Measurements from ENCODE around the gene APOC4. TPM values are rescaled to one million over a fixed set of nuclear protein-coding genes. Genes with fewer than 3 reads are reported as not detected.
"Not testable (repeated sequence)": the region's sequence is repeated elsewhere in the genome, so short reads cannot be mapped to it uniquely, and the experiment has no call there.

Gene APOC4
- polyA plus RNA-seq, 1 donor: not detected

DNA sequence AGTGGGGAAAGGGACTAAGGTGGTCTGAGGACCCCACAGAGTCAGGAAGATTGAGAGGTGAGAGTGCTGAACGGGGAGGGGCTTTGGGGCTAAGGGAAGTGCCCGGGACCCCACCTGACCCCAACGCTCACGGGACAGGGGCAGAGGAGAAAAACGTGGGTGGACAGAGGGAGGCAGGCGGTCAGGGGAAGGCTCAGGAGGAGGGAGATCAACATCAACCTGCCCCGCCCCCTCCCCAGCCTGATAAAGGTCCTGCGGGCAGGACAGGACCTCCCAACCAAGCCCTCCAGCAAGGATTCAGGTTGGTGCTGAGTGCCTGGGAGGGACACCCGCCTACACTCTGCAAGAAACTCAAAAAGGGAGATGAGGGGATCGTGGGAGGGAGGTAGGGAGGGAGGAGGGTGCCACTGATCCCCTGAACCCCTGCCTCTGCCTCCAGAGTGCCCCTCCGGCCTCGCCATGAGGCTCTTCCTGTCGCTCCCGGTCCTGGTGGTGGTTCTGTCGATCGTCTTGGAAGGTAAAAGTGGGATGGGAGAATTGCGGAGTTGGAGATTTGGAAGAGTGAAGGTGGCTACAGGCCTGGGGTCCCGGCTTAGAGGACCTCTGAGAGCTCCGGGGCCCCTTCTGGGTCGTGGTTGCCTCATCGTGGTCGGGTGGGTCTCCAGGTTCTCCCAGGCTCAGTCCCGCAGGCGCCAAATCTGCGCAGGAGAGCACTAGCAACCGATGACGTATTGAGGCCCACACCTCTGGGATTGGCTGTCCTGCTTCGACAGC is 27.4 kb upstream of the APOC4 start, which contains the start of gene APOC1:
Gene APOC1, plus strand, starts transcription at position 176 of the 774 bp plus-strand sequence. Its CDS starts 284 bp downstream, at position 460.
- peak; percentile 92 for DNase-seq

DNA sequence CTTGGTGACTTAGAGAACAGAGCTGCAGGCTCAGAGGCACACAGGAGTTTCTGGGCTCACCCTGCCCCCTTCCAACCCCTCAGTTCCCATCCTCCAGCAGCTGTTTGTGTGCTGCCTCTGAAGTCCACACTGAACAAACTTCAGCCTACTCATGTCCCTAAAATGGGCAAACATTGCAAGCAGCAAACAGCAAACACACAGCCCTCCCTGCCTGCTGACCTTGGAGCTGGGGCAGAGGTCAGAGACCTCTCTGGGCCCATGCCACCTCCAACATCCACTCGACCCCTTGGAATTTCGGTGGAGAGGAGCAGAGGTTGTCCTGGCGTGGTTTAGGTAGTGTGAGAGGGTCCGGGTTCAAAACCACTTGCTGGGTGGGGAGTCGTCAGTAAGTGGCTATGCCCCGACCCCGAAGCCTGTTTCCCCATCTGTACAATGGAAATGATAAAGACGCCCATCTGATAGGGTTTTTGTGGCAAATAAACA is 17.8 kb upstream of the APOC4 start:
- no peak for DNase-seq

DNA sequence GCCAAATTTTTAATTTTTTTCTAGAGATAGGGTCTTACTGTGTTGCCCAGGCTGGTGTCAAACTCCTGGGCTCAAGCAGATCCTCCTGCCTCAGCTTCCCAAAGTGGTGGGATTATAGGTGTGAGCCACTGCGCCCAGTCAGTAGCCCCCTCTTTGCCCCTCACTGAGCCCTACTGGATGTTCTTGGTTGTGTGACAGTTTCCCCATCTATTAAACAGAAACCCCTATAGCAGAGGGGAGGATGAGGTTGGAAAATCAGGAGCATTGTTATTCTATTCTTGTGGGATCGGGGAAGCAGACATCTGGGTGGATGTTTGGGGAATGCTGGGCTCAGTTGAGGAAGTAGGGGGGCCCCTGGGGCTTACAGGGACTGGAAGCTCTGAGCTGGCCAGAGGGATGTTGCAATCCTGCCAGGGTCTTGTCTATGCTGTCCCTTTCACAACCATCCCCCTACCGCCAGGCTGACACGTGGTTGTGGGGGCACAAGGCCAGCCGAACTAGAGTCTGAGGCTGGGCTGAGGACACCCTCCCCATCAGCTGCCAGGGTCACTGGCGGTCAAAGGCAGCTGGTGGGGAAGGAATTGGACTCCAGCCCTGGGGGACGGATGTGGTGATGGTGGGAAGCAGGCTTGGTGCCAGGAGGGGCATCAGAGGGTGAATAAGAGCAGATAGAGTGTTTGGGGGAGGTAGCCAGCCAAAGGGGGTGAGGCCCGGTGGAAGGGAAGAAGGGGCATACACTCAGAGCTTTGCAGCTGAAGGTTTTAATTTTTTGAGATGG is 16.7 kb upstream of the APOC4 start:
- DNase-seq: no peak

DNA sequence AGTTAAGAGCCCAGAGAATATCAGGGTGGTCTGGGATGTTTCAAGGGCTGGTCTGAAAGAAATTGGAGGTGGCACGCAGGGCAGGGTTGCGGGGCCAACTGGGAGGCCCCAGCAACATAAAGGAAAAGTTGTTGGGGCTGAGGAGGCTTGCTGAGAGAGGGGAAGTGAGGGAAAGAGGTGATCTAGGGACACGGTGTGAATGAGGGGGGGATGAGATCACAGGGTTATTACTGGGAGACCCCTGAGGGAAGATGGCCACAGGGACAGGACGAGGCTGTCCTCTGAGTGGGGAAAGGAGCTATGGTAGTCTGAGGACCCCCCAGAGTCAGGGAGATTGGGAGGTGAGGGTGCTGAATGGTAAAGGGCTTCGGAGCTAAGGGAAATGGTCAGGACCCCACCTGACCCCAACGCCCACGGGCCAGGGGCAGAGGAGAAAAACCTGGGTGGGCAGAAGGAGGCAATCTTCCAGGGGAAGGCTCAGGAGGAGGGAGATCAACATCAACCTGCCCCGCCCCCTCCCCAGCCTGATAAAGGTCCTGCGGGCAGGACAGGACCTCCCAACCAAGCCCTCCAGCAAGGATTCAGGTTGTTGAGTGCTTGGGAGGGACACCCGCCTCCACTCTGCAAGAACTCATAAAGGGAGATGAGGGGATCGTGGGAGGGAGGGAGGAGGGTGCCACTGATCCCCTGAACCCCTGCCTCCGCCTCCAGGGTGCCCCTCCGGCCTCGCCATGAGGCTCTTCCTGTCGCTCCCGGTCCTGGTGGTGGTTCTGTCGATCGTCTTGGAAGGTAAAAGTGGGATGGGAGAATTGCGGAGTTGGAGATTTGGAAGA is 15.6 kb upstream of the APOC4 start:
- DNase-seq: not testable (repeated sequence)

DNA sequence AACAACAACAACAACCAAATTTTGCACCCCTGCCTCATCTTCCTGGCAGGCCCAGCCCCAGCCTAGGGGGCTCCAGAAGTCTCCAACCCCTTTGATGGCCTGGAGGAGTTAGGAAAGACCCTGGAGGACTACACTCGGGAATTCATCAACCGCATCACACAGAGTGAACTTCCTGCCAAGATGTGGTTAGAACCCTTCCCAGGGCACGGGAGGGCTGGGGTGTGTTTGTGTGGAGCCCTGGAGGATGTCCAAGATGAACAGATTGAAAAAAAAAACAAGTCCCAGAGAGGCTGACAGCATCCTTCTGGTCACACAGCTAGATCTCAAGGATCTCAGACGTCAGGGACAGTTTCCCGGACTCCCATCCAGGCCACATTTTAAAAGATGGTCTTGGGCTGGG is 14.3 kb upstream of the APOC4 start:
- DNase-seq: no peak

DNA sequence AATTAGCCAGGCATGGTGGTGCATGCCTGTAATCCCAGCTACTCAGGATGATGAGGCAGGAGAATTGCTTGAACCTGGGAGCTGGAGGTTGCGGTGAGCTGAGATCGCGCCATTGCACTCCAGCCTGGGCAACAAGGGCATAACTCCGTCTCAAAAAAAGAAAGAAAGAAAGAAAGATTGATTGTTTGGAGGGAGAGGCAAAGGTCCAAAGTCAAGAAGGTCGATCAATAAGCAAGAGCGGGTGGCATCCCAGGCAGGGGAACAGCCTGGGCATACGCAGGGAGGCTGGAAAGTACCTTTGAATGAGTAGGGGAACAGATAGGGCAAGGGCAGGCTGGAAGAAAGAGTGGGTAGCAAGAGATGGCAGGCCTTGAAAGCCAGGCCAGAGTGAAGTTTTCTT is 11.9 kb upstream of the APOC4 start:
- no peak for DNase-seq

DNA sequence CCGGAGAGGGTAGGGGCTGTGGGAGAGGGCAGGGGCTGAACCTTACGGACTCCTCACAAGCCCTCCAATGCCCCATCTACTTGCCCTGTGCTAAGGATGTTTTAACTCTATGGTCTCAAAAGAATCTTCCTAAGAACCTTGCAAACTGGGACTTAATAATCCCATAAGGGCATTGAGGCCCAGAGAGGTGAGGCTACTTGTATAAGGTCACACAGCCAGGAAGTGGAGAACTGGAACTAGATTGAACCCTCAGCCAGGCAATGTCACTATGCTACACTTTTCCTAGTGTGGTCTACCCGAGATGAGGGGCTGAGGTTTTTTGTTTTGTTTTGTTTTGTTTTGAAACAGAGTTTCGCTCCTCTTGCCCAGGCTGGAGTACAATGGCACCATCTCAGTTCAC is 10.5 kb upstream of the APOC4 start:
- no peak for DNase-seq

DNA sequence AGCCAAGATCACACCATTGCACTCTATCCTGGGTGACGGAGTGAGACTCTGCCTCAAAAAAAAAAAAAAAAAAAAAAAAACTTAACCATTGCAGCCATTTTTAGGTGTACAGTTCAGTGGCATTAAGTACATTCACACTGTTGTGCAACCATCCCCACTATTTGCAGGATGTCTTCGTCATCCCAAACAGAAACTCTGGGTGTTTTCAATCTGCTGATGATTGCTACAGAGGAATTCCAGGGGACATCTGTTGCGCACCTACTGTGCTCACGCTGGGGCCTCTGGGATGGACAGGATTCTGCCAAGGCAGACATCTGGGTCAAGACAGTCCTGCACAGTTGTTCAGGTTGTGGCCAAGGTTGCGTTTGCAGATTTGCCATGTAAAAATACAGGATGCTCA is 2.4 kb upstream of the APOC4 start:
- DNase-seq: no peak

DNA sequence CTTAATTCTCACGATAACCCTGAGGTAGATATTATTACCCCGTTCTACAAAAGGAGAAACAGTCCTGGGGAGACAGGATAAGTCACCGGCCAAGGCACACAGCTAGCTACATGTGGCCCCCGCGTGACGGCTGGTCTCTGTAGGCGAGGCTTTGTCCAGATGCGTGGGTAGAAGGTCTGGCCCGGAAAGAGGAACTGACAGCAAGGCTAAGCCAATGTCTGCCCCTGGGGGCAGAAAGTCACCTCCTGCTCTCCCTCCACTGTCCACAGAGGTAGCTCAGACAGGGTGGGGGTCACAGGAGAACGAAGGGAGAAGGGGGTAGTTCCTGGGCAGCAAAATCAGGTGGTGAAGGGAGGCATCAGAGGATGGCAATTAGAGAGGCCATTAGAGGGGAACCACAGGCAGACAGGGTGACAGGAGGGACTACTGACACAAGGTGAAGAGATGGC is 1.8 kb downstream of the APOC4 start:
- no peak for DNase-seq

DNA sequence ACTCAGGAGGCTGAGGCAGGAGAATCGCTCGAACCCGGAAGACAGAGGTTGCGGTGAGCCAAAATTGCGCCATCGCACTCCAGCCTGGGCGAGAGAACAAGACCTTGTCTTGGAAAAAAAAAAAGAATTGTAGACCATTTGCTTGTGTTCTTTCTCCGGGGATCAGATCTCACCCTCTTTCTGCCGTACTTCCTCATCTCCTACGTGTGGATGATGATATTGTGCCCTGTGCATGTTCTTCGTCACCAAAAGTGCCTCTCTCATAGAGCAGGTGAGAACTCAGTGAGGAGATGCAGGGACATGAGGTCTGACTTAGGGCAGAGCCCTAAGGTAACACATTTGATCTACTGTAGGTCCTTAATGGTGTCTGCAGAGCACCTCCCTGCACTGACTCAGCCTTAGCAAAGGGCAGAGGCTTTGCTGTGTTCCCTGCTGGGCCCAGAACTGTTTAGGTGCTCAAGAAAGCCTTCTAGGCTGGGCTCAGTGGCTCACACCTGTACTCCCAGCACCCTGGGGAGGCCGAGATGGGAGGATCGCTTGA is 5.1 kb downstream of the APOC4 start:
- no peak for DNase-seq

DNA sequence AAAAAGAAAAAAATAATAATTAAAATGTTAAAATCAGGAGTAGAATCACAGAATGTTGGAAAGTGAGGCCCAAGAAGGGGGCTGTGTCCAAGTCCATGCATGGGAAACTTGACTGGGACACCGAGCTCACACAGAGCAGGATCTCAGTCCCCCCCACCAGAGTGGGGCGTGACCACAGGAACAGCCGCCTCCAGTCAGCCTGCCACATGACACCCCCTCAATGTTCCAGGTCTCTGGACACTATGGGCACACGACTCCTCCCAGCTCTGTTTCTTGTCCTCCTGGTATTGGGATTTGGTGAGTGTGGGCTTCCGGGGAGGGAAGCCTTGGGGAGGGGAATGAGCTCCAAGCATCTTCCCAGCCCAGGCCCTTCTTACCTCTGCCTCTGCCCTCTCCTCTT is 6.2 kb downstream of the APOC4 start:
- DNase-seq: no peak

DNA sequence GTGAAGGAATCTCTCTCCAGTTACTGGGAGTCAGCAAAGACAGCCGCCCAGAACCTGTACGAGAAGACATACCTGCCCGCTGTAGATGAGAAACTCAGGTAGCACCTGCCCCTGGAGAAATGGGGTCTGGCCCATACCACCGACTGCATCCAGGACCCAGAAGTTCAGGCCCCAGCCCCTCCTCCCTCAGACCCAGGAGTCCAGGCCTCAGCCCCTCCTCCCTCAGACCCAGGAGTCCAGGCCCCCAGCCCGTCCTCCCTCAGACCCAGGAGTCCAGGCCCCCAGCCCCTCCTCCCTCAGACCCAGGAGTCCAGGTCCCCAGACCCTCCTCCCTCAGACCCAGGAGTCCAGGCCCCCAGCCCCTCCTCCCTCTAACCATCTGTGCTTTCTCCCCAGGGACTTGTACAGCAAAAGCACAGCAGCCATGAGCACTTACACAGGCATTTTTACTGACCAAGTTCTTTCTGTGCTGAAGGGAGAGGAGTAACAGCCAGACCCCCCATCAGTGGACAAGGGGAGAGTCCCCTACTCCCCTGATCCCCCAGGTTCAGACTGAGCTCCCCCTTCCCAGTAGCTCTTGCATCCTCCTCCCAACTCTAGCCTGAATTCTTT is 6.8 kb downstream of the APOC4 start:
- DNase-seq: no peak

DNA sequence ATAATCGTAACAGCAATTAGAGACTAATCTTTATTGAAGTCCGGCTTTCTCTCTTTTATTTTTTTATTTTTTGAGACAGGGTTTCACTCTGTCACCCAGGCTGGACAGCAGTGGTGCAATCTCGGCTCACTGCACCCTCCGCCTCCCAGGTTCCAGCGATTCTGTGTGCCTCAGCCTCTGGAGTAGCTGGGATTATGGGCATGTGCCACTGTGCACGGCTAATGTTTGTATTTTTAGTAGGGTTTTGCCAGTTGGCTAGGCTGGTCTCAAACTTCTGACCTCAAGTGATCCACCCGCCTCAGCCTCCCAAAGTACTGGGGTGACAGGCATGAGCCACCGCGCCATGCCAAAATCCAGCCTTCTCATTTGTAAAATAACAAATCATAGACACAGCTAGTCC is 7.5 kb downstream of the APOC4 start:
- no peak for DNase-seq

DNA sequence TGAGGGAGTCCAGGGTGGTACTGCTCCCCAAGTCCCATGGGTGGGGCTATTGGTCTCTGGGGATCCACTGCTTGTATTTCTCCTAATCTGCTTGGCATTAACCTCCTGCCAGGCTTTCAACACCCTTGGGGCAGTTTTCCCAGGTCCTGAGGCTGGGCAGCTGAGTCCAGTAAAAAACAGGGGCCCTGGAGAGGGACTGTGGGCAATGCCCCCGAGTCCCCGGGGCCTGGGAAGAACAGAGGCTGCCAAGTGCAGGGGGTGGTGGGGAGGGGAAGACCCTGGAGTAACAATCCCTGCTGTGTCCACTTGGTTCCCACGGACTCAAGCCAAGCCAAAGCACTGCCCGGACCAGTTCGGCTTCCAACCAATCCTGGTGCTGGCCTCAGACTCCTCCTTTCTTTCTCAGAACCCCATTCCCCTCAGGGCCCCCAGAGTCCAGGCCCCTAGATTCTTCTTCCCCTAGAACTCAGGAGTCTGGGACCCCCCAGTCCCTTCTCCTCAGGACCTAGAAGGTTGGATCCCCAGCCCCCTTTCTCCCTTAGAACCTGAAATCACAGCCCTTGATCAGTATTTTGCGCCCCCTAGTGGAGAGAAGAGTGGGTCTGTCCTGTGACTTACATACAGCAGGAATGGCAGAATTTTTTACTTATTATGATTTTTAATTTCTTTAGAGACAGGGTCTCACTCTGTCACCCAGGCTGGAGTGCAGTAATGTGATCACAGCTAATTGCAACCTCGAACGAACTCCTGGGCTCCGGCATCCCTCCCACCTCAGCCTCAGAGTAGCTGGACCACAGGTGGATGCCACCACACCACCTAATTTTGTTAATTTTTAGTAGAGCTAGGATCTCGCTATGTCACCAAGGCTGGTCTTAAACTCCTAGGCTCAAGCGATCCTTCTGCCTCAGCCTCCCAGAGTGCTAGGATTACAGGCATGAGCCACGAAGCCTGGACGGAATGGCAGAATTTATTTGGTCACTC is 9.4 kb downstream of the APOC4 start:
- DNase-seq: peak; percentile 75

DNA sequence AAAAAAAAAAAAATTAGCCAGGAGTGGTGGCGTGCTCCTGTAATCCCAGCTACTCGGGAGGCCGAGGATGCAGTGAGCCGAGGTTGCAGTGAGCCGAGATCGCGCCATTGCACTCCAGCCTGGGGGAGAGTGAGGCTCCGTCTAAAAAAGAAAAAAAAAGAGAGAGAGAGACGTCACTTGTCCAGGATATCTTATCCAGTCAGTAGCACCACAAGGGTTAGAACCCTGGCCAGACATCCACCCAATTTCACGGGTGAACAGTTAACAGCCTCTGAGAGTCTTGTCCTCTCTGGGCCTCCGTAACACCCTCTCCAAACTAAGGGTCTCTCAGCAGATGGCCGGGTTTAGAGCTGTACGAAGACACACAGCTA is 12.2 kb downstream of the APOC4 start:
- no peak for DNase-seq

DNA sequence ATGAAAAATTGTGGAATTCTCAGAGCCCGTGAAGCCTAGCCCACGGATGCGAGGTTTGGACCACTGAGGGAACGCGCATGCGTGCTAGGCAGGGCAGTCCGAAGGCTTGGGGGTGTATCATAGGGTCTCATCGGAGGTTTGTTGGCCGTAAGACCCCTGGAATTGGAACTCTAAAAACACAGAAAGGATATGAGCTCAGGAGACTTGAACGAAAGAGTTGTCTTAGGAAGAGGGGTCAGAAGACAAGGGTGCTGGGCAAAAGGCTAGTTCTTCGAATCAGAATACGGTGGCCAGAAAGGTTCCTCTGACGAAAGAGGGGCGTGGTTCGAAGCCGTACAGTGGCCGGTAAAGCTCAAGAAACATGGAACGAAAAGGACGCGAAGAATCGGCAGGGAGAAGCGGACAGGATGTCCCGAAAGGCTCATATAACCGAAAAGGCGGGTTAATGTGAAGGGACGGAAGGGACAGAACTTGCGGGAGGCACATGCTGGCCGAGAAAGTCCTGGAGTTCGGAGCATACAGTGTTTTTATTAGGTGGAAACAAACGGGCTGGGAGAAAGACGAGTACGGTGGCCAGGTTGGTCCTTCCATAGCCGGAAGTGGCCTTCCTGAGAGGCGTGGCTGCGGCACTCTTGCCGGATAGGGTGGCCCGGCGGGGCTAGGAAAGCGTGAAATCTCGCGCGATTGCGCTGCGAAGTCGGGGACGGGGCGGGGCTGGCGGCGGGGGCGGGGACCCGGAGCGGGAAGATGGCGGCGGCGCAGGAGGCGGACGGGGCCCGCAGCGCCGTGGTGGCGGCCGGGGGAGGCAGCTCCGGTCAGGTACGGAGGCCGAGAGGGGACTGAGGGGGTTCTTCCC is 12.8 kb downstream of the APOC4 start, which contains the start of gene CLPTM1:
Gene CLPTM1, plus strand, starts transcription at position 732 of the 856 bp plus-strand sequence. Its CDS starts 16 bp downstream, at position 748.
- DNase-seq: peak; percentile 96

DNA sequence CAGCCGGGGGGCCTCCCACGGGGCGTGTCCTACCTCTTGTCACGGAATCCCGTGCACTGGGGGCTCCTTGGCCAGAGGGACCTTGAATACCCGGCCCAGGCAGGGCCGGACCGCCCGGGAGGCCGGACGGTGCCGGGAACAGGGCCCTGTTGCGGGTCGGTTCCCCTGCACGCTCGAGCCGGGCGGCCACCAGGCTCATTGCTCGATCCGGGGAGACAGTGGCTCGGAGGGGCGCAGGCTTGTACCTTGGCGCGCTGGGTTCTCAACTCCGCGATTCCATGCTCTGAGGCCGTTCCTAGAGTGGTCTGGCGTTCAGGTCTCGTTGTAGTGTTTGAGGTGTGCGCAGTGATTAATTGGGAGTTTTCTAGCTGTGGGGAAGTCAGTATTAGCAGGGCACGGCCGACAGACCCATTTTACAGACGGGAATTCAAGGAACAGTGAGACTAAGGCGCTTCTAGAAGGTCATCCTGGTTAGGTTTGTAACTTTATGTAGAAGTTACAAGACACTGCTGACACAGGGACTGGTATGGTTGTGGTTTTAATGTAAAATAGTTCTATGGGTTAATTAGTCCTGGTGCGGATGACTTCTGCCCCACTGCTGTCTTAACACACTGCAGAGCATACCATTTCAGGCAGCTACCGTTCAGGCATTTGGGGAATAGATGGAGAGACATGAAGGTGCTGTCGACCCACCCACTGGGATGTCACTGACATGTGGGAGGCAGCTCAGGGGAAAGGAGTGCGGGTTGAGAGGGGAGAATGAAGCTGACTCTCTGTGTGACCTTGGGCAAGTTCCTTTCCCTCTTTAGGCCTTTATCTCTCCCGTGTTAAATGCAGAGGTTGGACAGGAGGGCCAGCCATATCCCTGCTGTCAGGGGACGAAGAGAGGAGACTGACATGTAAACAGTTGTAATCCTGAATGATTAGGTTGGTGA is 13.7 kb downstream of the APOC4 start:
- DNase-seq: no peak

DNA sequence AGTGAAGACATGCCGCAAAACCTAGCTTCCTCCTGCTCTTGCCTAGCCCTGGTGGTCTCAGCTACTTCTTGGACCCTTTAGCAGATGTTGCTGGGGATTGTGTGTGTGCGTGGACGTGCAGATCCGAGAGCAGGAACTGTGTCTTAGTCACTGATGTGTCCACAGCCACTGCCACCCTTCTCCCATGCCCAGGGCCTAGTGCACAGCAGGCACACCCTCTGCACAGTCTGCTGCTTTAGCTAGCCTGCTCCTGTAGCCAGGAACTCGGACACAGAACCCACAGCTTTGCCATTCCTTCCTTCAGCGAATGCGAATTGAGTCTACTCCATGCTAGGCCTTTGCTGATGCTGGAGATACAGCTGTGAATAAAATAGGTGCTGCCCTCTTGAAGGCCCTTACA is 15.5 kb downstream of the APOC4 start:
- DNase-seq: no peak
